ENCODE results near the gene KLRF2.

The KLRF2 gene

DNA sequence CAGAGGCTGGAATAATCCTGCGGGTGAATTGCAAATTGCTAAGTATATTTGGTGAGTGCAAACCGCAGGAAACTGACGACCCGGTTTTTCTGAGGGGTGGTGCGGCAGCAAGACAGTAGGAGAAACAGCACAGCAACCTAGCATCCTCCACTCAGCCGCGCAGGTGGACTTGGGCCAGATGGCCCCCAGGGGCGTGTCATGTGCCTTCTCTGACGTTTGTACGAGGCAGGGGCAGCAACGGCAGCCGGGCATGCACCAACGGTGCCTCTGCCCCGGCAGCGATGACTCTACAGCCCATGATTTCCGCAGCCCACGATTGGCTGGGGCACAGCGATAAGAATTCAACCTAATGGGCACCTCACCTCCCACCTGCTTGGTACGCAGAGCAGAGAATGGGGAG, 62.0 kb downstream of the KLRF2 start:
- no peak for DNase-seq

DNA sequence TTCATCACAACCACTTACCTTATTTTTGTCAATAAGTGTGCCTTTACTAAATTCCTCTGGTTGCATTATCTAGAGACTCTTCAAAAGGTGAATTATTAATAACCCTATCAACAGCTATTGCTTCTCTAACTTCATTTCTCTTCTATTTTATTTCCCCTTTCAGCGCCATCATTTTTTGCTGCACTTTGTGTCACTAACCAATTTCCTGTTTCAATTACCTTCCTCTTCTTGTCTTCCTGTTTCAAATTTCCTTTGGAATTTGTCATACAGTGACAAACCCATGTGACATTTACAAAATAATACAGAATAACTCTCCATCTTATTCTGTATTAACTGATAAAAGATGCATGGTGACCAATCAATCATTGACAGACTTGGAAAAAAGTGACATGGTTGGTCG, 63.1 kb downstream of the KLRF2 start:
- no peak for DNase-seq
